NCI-H2227 (cell line): ENCODE data around the gene SETD3.
"Not testable (repeated sequence)": the region's sequence is repeated elsewhere in the genome, so short reads cannot be mapped to it uniquely, and the experiment has no call there.

Source experiments
- DNase-seq: peaks from one replicate; lab custom pipeline; 2025; ENCODE audit not compliant: unreplicated experiment; lab: John Stamatoyannopoulos, UW

The SETD3 gene

DNA sequence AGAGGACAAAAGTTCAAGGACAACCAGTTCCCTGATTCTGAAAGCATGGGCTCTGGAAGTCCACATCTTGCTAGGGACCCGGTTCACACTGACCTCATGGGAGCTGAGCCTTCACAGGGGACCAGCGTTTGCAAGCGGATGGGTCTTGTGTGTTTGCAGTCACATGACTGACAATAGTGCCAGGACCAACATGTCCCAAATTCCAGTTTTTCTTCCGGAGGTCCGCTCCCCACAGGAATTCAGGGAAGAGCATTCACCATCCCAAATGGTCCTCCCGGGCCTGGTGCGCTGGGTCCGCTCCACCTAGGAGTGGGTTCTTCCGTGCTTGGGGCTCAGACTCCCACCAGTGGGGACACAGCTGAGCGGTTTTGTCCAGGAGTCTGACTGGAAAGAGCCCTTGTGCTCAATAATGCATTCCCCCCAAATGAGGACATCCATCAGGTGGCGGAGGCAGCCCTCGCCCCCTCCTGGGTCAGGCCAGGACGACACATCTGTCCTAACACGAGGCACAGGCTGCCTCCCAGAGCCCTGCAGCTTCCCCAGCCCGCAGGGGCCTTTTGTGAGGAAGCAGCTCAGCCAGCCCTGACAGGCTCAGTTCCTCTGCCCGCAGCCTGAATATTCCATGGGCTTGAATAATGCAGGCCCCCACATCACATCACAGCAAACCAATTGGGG is 116.9 kb downstream of the SETD3 start:
- DNase-seq: no peak

DNA sequence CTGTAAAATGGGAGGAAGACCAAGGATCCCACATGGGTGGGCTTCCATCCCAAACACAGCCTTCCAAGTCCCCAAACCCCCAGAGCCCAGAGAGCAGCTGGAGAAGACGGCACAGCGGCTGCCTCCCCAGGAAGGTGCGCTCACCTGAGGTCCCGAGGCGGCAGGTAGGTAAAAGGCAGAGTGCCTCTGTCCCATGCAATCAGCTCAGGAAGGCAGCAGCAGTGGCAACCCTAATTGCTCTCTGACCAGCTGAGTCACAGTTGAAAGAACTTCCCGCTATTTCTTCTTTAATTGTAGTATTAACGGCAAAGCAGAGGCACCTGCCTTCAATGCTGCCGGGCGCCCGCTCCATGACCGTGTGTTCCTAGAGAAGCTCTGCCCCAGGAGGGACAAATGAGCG is 117.6 kb downstream of the SETD3 start:
- no peak for DNase-seq

DNA sequence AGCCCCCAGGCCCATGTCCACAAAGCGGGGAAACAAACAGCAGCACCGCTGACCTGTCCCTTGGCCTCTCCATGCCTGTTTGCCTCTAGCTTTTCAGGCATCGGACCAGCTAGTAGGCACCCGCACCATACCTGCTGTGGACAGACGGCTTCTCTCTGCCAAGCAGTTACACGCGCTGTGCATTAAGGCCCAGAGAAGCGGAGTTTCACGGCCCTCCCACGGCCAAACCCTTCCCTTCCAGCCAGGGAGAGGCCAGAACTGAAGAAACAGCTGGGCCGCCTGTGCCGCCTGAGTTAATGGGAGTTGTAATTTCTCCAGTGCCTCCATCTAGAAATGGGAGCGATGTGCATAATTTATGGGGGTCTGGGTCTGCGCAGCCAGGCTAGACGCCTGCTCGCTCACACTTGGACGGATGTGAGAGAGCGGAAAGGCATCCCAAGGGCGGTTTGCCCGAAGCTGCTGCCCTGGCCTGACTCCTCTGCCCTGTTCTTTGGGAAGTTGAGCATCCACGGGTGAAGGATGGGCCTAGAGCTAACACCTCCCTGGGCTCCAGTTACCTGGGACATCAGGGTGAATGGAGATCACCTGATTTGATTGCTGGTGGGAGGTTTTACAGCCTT is 119.0 kb downstream of the SETD3 start:
- no peak for DNase-seq

DNA sequence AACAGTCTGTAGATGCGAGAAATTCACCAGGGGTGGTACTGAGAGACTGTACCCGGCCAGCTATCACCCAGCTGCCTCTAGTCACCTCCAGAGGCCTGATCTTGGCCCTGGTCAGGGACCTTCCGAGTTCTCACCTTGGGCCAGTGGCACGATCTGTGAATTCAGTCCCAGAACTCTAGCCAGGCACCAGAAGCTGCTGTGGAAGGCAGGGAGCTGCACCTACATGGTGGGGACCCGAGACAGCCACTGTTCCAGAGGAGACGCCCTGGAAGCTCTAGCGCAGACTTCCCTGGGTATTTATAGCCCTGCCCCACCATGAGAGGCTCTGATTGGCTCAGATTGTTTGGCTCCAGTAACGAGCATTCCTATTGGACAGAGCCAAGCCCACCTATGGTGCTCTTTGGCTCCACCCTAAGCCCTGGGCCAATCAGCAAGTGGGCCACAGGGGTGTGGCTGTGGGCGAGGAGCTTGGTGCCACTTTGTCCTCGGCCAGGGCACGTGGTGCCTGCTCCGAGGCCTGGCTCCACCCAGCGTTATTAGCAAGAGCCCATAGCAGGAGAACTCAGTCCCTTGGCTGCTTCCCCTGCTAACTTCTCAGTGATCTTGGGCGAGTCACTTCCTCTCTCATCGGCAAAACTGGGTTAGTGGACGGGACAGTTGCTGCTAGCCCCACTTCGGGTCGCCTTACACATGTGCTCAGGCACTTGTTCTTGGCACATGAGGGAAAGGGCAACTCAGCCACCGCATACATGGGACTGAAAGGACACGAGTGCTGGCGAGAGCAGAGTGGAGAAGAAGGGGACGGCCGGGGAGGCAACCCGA is 119.7 kb downstream of the SETD3 start:
- no peak for DNase-seq

DNA sequence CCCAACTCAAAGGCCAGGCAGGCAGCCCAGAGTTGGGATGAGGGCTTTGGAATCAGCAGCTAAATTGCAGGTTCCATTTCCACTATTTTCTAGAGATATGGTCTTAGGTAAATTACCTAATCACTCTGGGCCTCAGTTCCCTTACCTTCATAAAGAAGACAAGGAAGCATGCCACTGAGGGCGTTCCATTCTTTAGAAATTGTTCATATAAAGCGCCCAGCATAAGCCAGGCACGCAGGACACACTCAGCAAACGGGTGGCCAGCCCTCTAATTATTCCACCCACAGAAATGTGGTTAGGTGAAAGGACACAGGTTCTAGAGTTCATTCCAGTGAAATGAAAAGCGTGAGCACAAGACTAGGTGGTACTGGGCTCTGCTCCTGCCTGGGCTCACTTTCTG is 120.8 kb downstream of the SETD3 start:
- no peak for DNase-seq

DNA sequence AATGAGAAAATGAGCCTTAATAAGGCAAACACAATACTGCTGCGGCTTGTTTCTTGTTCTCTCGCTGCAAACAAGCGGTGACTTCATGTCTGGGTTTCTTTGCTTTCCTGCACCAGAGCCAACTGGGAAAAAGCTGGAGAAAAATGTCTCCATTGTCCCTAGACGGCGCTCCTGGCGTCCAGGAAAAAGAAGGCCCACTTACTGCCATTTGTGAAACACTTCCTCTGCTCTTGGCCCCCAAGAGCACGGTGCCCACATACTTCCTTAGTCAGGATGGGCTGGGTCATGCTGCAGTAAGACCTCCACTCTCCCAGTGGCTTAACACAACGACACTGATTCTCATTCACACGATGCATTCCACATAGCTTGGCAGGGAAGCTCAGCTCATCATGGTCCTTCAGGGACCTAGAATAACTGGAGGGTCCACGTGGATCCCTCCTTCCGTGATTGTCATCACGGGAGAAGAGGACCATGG is 122.7 kb downstream of the SETD3 start:
- no peak for DNase-seq

DNA sequence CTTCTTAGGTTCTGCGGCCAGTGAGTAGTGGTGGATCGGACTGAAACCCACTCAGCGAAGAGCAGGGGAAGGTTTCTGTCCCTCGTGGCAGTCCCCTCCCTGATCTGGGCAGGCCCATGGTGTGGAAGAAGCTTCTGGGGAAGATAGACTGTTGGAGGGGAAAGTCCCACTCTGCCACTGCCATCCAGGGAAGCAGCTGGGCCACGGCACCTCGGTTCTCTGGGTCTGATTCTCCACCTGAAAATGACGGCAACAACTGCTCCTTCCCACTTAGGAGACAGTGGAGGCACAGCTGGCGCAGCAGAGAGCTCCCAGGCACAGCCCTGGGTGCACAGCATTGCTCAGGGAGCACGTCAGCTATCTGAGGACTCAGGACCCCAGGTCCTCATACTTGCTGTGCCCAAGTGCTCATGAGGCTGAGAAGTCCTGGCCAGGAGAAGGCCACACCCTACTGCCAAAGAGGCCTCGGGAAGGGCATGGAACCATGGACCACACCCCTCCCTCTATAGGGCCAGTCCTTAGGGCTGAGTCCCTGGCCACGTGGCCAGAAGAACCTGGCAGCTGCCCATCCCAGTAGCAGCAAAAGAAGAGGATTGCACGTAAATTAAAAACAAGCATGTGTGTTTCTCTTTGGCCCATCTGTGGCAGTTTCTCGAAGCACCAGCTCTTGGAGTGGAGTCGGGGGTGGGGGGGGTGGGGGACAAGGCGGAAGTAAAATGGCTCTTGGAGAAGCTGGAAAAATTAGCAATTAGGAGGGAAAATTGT is 123.3 kb downstream of the SETD3 start:
- DNase-seq: no peak

DNA sequence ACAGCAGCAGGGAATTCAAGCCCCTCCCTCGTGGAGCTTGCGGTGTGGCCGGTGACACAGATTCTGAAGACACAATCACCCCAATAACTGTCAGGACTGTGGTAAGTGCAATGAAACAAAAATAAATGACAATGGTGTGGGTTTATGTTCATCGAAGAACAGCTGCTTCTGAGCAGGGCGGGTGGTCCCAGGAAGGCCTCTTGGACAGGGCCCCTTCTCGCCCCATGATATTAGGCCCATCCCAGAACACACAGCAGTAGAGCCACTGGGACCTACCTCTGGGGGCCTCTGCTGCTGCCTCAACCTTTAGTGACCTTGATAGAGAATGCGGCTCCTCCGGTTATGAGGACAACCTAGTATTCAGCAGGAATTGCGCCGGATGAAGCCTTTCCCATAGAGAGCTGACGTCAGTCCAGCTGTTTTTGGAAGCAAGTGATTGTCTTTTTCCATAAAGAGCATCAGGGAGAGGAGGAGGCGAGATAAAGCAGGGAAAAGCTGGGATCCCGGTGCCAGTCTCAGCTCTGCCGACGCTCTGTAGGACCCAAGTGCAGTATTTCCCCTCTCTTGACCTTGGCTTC is 124.5 kb downstream of the SETD3 start:
- DNase-seq: no peak

DNA sequence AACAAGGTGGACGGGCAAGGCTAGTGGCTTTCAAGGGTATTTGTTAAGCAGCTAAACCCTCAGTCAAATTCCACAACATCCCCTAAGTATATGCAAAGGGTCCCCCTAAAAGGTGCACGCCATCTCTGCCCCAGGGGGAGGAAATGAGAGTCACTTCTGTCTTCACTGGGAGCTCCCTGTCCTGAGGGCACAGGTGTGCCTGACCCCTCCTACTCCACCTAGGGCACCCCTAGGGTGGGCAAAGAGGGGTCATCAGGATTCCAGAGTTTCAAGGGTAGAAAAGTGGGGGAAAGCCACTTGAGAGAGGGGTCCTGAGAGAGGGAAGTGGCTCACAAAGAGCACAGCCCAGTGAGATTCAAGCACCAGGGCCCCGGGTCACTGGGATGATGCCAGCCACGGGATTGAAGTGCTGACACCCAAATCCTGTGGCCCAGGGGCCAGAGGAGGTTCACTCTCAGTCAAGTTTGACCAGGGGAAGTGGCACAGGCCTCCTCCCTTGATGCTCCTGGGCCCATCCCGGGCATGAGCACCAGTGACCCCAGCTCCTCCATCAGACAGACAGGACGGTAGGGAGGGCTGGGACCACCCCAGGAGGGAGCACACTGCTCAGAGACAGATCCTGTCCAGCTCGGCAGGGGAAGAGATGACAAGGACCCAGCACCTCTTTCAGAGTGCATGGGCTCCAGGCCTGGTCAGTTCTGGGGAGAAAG is 126.3 kb downstream of the SETD3 start:
- DNase-seq: no peak

DNA sequence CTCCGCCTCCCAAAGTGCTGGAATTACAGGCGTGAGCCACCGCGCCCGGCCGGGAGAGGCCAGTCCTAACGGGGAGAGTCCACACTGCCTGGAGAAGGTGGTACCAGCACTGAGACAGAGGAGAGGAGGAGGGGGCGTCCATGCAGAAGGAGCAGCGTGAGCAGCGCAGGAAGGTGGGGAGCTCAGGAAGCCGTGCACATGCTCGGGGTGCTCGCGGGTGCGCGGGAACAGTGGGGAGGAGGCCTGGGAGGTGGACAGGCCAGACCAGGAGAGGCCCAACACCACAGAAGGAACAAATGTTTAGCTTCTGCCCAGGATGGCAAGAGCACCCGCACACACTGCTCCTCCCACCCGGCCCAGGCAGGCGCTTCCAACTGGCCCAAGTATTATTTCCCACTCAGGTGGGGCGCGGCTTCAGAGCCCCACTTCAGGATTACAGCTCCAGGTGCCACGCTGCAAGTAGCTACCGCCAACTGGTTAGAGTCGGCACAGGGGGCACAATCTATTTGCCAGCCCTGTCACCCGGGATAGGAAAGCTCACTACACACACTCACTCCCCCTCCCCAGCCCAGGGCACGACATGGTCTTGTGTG is 127.9 kb downstream of the SETD3 start:
- no peak for DNase-seq

DNA sequence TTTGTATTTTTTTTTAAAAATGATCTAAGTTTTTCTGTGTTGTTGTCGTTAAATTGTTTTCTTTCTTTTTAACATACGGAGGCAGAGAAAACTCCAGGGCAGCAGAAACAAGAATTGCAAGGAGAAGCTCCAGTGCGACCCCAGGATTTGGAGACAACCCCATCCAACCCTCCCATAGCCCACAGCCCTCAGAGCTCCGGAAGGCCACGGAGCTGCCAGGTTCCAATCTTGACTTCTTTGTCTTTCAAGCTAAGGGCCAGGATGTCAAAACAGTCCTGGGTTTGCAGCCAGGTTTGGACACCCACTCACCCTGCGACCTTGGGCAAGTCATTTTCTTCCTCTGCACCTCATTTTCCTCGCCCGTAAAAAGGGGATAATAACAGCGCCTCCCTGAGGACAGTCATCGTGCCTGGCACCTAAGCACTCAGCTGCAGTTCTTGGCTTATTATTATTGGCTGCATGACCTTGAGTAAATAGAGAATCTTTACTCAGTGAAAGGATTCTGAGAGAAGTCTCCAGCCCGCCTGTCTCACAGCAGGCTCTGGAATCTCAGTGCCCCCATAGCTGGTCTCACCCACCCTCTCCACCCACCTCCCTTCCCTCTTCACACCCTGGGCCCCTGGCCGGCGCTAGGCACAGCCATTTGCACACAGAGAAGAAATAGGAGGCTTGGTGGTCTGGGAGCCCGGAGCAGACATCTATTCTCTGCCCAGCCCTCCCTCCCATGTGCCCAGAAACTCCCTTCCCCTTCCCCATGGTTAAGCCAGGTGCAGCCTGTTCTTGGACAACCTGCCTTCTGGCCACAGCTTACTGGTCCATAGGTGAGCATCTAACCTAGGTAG is 129.3 kb downstream of the SETD3 start:
- no peak for DNase-seq

DNA sequence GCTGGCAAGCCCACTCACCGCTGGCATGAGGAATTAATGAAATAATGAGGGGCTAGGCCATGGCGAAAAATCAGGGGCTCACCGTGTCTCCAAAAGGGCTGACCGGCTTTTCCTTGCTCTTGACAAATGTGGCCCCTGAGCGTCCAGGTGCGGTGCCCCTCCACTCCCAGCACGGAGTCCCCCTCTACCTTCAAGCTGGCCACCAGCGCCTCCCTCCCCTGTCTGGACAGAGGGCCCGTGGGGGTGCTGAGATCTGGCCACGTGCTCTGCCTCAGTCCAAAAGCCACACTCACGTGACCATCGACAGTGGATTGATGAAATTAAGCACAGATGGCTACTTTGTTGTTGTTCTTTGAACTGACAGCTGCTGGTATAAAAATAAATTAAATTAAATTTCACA is 129.9 kb downstream of the SETD3 start:
- no peak for DNase-seq

DNA sequence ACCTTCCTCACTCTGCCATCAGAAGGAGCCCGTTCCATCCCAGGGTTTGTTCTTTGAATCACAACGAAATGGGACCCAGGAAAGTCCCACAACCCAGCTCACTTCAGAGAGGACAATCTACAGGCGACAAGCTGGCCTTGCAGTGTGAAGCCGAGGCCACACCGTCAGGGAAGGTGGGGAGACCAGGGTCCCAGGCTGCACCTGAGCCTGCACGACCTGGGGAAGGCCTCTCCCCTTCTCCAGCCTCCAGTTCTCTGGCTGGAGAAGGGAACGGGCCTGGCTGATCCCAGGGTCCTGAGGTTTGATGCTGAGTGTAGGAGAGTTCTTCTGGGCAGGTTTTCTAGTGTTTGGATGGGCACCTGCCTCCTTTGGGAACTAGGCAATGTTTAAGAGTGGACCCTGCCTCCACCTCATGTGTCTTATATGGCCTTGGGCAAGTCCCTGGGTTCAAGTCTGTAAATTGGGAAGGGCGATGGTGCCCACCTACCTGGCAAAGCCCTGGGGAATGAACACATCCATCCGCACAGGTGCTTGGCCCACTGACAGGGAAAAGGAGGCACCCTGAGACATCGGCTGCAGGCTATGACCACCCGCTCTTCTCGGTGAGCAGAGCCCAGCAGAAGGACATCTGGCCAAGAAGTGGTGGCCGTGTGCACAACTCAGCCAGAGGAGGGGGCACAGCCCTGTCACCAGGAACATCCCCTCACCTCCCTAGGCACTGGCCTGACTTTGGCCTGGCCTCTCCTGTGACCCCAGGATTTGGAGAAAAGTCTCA is 130.8 kb downstream of the SETD3 start:
- DNase-seq: no peak

DNA sequence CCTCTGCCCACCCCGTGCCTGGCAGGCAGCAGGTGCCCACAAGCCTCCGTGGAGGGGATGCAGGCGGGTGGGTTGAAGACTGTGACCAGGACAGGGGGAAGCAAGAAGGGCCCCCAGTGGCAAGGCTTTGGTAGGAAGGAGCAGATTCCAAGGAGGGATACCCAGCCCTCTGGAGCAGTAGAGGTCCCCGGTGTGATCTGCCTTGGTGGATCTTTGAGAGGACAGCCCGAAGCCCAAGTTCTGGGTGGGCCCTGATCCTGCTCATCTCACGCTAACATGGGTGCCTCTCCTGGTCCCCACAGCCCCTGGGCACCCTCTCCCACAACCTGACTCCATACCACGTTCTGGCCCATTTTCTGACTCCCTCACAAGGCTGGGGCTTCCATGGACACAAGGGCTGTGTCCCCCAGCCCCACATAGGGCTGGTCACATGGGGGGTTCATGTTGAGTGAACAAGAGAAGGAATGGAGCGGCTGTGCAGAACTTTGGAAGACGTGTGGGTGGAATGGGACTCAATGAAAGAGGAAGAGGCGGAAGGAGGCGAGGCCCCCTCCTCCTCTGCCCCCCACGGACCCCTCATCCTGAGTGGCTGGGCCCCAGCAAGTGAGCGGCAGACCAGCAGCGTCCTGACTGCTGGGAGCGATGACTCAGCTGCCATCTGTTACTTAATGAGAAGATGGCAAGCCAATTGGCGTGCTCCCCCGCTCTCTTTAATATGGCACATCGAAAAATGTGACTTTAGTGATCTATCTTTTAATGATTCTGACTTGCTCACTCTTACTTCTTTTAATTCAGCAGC is 131.6 kb downstream of the SETD3 start:
- no peak for DNase-seq

DNA sequence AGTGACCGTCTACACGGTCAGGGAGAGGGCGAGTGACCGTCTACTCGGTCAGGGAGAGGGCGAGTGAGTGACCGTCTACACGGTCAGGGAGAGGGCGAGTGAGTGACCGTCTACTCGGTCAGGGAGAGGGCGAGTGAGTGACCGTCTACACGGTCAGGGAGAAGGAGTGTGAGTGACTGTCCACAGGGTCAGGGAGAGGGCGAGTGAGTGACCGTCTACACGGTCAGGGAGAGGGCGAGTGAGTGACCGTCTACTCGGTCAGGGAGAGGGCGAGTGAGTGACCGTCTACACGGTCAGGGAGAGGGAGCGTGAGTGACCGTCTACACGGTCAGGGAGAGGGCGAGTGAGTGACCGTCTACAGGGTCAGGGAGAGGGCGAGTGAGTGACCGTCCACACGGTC is 132.4 kb downstream of the SETD3 start:
- DNase-seq: not testable (repeated sequence)
